CD4-positive, alpha-beta T cell treated with Interleukin-17A for 4 hours (primary cell): ENCODE results near the gene HSPA4.
A peak's percentile ranks its signal among the peaks of the same experiment; 100 is the strongest.
"Not testable (repeated sequence)": the region's sequence is repeated elsewhere in the genome, so short reads cannot be mapped to it uniquely, and the experiment has no call there.

ENCODE experiments used
- DNase-seq: peaks from one replicate; pipeline ENCODE4 v3.0.0-alpha.2; 2020; ENCODE audit warnings: mixed read lengths

The HSPA4 gene

GRCh38 chr5:133128066-133128465, 76.3 kb downstream of the HSPA4 start:
- no peak for DNase-seq

GRCh38 chr5:133129289-133129688, 77.5 kb downstream of the HSPA4 start:
- no peak for DNase-seq

GRCh38 chr5:133129950-133130349, 78.1 kb downstream of the HSPA4 start:
- no peak for DNase-seq

- no peak for DNase-seq
Observed at GRCh38 chr5:133130387-133131118, 78.7 kb downstream of the HSPA4 start.

GRCh38 chr5:133132717-133133116, 80.9 kb downstream of the HSPA4 start:
- DNase-seq: no peak

GRCh38 chr5:133133241-133133640, 81.4 kb downstream of the HSPA4 start:
- not testable (repeated sequence) for DNase-seq

- not testable (repeated sequence) for DNase-seq
Observed at GRCh38 chr5:133136890-133137289, 85.1 kb downstream of the HSPA4 start.

GRCh38 chr5:133140311-133140710, 88.5 kb downstream of the HSPA4 start:
- no peak for DNase-seq

GRCh38 chr5:133141746-133142145, 89.9 kb downstream of the HSPA4 start:
- no peak for DNase-seq

- DNase-seq: no peak
Observed at GRCh38 chr5:133142782-133143181, 91.0 kb downstream of the HSPA4 start.

GRCh38 chr5:133144245-133144981, 92.6 kb downstream of the HSPA4 start:
- no peak for DNase-seq

GRCh38 chr5:133145436-133146170, 93.8 kb downstream of the HSPA4 start:
- no peak for DNase-seq

- DNase-seq: peak; percentile 37
Observed at GRCh38 chr5:133147411-133147810, 95.6 kb downstream of the HSPA4 start.

- DNase-seq: peak; percentile 33
Observed at GRCh38 chr5:133147815-133148567, 96.2 kb downstream of the HSPA4 start.

GRCh38 chr5:133149345-133149744, 97.5 kb downstream of the HSPA4 start:
- DNase-seq: no peak

- no peak for DNase-seq
Observed at GRCh38 chr5:133150909-133151544, 99.2 kb downstream of the HSPA4 start.

- no peak for DNase-seq
Observed at GRCh38 chr5:133154274-133155075, 102.7 kb downstream of the HSPA4 start.

- DNase-seq: no peak
Observed at GRCh38 chr5:133155326-133155969, 103.6 kb downstream of the HSPA4 start.
